Heart left ventricle (tissue), 16 donors: ENCODE measurements around the gene SPO11. TPM values are rescaled to one million over a fixed set of nuclear protein-coding genes. Genes with fewer than 3 reads are reported as not detected.

Source experiments
- ATAC-seq, 4 donors: fragments of 200-7000 bp; cut with Tn5 transposase; one replicate each; pipeline ENCODE4 v1.9.1; 2020 to 2022; ENCODE audit warnings: moderate library complexity in 4 of 4, mild to moderate bottlenecking in 3 of 4, moderate number of reproducible peaks in 1 of 4
- DNase-seq, 5 donors: peaks; one replicate each; pipeline ENCODE4 v3.0.0-alpha.2; 2020
- H3K27ac ChIP-seq, 12 donors: fragments of 200-600 bp; sonication (generic) in 4 of 12; one replicate each; pipeline versions ENCODE4 v1.5.0 to v1.8.0; 2016 to 2022; ENCODE audit warnings: mild to moderate bottlenecking in 2 of 12
- H3K27me3 ChIP-seq, 9 donors: fragments of 200-600 bp; sonication (generic) in 2 of 9; one replicate each; pipeline versions ENCODE4 v1.5.1 to v1.8.0; 2016 to 2022; ENCODE audit warnings: mild to moderate bottlenecking in 3 of 9
- H3K36me3 ChIP-seq, 9 donors: fragments of 200-600 bp; sonication (generic) in 2 of 9; one replicate each; pipeline versions ENCODE4 v1.5.0 to v1.8.0; 2018 to 2022; ENCODE audit warnings: mild to moderate bottlenecking in 2 of 9
- H3K4me1 ChIP-seq, 12 donors: fragments of 200-600 bp; sonication (generic) in 4 of 12; one replicate each; pipeline versions ENCODE4 v1.5.0 to v1.8.0; 2016 to 2022; ENCODE audit warnings: mild to moderate bottlenecking in 3 of 12
- H3K4me3 ChIP-seq, 12 donors: fragments of 200-600 bp; sonication (generic) in 4 of 12; one replicate each; pipeline versions ENCODE4 v1.5.0 to v1.8.0; 2017 to 2022; ENCODE audit warnings: mild to moderate bottlenecking in 9 of 12, moderate library complexity in 4 of 12
- H3K9me3 ChIP-seq, 12 donors: fragments of 200-600 bp; sonication (generic) in 4 of 12; one replicate each; pipeline versions ENCODE4 v1.5.0 to v1.8.0; 2016 to 2022; ENCODE audit warnings: mild to moderate bottlenecking in 1 of 12
- CTCF ChIP-seq, 12 donors: fragments of 200-600 bp; sonication (generic) in 4 of 12; IDR thresholded peaks; one replicate each; pipeline versions ENCODE4 v1.5.0 to v1.8.0; 2018 to 2022; ENCODE audit warnings: antibody characterized with exemption in 12 of 12, mild to moderate bottlenecking in 5 of 12
- POLR2A ChIP-seq, 2 donors: fragments of 450-650 bp; IDR thresholded peaks; one replicate each; pipeline ENCODE4 v1.6.1; 2017; ENCODE audit warnings: antibody characterized with exemption in 2 of 2, mild to moderate bottlenecking in 2 of 2, moderate library complexity in 2 of 2
- WGBS, 4 donors: extraction: QIAGEN DNeasy Blood & Tissue Kit in 2 of 4; methylation state at CpG; one replicate each; pipeline versions ENCODE4 v1.1.5 to v1.1.7; 2013 to 2018; 5-methylcytosine and 5-hydroxymethylcytosine counted together
- intact Hi-C, 10 donors: fragments of 100-400 bp; cut with DNase I; formaldehyde crosslinking; loops; one replicate each; pipeline versions ENCODE4 v1.11.1 to v1.14.2; 2022
- polyA plus RNA-seq, 2 donors: library from polyadenylated mRNA; stranded (reverse); fragments of 200-250 nt; gene quantifications; one replicate each; pipeline ENCODE4 v1.2.3, GENCODE V29; 2013
- total RNA-seq, 9 donors: library from RNA; depleted of rRNA in 2 of 9; stranded (reverse); fragments of >200 nt in 2 of 9; fragmentation: NEBNext Ultra II Directional in 3 of 9; extraction: Animal tissue kit (Norgen Biotek cat#: 25700) in 3 of 9; gene quantifications; one replicate each; pipeline versions ENCODE4 v1.1.0 to v1.2.4, GENCODE V29; 2016 to 2023
- donor health status: ischemic (EF 13 %, LVEDD 7.1; RV severe dilation, severe dysfunction).
- donor health status: healthy with polysubstance abuse.
- donor health status: DM: no; HTN: yes; CAD: no.
- donor health status: DM: no; HTN: no; CAD: no.
- donor health status: ischemic (EF 25% LVEDD 6.9; RV normal size, moderate dysfunction).
- donor health status: ischemic (EF 25% LVEDD 5.7; RV mildly dilated, moderate dysfunction).
- donor health status: healthy.
- donor health status: DM: yes; HTN: yes; CAD: no.
- donor health status: ischemic (EF 35%, LVEDD 5.7; RV mildly dilated, moderate dysfunction).
- donor health status: nonischemic (EF 11% LVEDD 7.7; RV severe dilation, severe dysfunction).
- donor health status: DM: yes; HTN: yes; CAD: no.
- donor health status: PGD.
- donor health status: ischemic (EF 29% LVEDD 5.4; RV normal size, mild dysfunction).
- donor health status: nonischemic (EF 23%, LVEDD 6.1; RV moderate dilation, normal function).

SPO11 gene
- total and polyA plus RNA-seq, 11 donors, result not detected

GRCh38 chr20:57291003-57291402 is 38.6 kb upstream of the SPO11 start:
- TF ChIP-seq POLR2A (IDR thresholded peaks at IDR 0.05) (no peak), CTCF (IDR thresholded peaks at IDR 0.05) (no peak)
- H3K27me3 ChIP-seq, result peaks cover 0 to 72% (median 32%) of the 10 kb centered on the region in 9 donors
- no peaks in the 10 kb centered on the region for H3K36me3 ChIP-seq
- intact Hi-C loops, result no loop called here
- H3K4me3 ChIP-seq, result no peak overlapping the region
- no peaks in the 10 kb centered on the region for H3K4me1 ChIP-seq
- ATAC-seq, result no peak
- no peaks in the 10 kb centered on the region for H3K9me3 ChIP-seq
- H3K27ac ChIP-seq, result no peak overlapping the region
- no peak for DNase-seq
- 67 to 82% (median 76%) methylated on average over 10 of the region's 10 CpGs for WGBS, 4 donors

GRCh38 chr20:57291694-57292093 is 37.9 kb upstream of the SPO11 start:
- no peaks in the 10 kb centered on the region for H3K36me3 ChIP-seq
- DNase-seq, result no peak
- H3K4me3 ChIP-seq, result no peak overlapping the region
- no peaks in the 10 kb centered on the region for H3K9me3 ChIP-seq
- intact Hi-C loops, result no loop called here
- ATAC-seq, result no peak
- no peak overlapping the region for H3K27ac ChIP-seq
- H3K4me1 ChIP-seq, result no peaks in the 10 kb centered on the region
- WGBS, 4 donors, result 83 to 90% (median 86%) methylated on average over 6 of the region's 6 CpGs
- no peak for TF ChIP-seq CTCF (IDR thresholded peaks at IDR 0.05)
- TF ChIP-seq POLR2A (IDR thresholded peaks at IDR 0.05), result no peak
- peaks cover 0 to 65% (median 30%) of the 10 kb centered on the region in 9 donors for H3K27me3 ChIP-seq

GRCh38 chr20:57292611-57293010 is 37.0 kb upstream of the SPO11 start:
- 69 to 86% (median 79%) methylated on average over 1 to 2 of the region's 2 CpGs for WGBS, 4 donors
- TF ChIP-seq POLR2A (IDR thresholded peaks at IDR 0.05) (no peak), CTCF (IDR thresholded peaks at IDR 0.05) (no peak)
- intact Hi-C loops, result no loop called here
- DNase-seq (no peak), ATAC-seq (no peak)
- Histone ChIP-seq H3K4me1 (no peaks in the 10 kb centered on the region), H3K36me3 (no peaks in the 10 kb centered on the region), H3K27me3 (peaks cover 0 to 59% (median 22%) of the 10 kb centered on the region in 9 donors), H3K4me3 (no peak overlapping the region), H3K27ac (no peak overlapping the region), H3K9me3 (no peaks in the 10 kb centered on the region)

- 67 to 78% (median 72%) methylated on average over 7 of the region's 7 CpGs for WGBS, 4 donors
Observed at GRCh38 chr20:57293995-57294394, 35.6 kb upstream of the SPO11 start.

More at GRCh38 chr20:57293995-57294394, 35.6 kb upstream of the SPO11 start:
- Histone ChIP-seq H3K27ac (no peak overlapping the region), H3K9me3 (no peaks in the 10 kb centered on the region), H3K36me3 (no peaks in the 10 kb centered on the region), H3K27me3 (peaks cover 0 to 46% (median 10%) of the 10 kb centered on the region in 9 donors), H3K4me3 (no peak overlapping the region), H3K4me1 (no peaks in the 10 kb centered on the region)
- DNase-seq (no peak), ATAC-seq (no peak)
- intact Hi-C loops, result no loop called here
- TF ChIP-seq POLR2A (IDR thresholded peaks at IDR 0.05), result no peak
- TF ChIP-seq CTCF (IDR thresholded peaks at IDR 0.05), result no peak
